Bone marrow (tissue), 2 donors: Measurements from ENCODE around the gene CNTN4.

ENCODE experiments used
- DNase-seq, 2 donors: peaks; one replicate each; lab custom pipeline; 2025; lab: John Stamatoyannopoulos, UW

CNTN4 gene

GRCh38 chr3:2686816-2687502 is 588.3 kb downstream of the CNTN4 start:
- no peak for DNase-seq

GRCh38 chr3:2697589-2697988 is 598.9 kb downstream of the CNTN4 start:
- DNase-seq = no peak

- DNase-seq = no peak
These were observed 602.8 kb downstream of the CNTN4 start for GRCh38 chr3:2701471-2701870.

GRCh38 chr3:2706144-2706835 is 607.6 kb downstream of the CNTN4 start:
- DNase-seq = no peak

- DNase-seq = no peak
These were observed 608.2 kb downstream of the CNTN4 start for GRCh38 chr3:2706836-2707210.

GRCh38 chr3:2711081-2711480 is 612.4 kb downstream of the CNTN4 start:
- DNase-seq = no peak

GRCh38 chr3:2713923-2714322 is 615.3 kb downstream of the CNTN4 start:
- DNase-seq = no peak

GRCh38 chr3:2714834-2715233 is 616.2 kb downstream of the CNTN4 start:
- DNase-seq = no peak

- DNase-seq = no peak
These were observed 628.4 kb downstream of the CNTN4 start for GRCh38 chr3:2727101-2727500.

- no peak for DNase-seq
These were observed 629.1 kb downstream of the CNTN4 start for GRCh38 chr3:2727610-2728318.

- no peak for DNase-seq
These were observed 633.2 kb downstream of the CNTN4 start for GRCh38 chr3:2731843-2732242.

GRCh38 chr3:2735392-2735894 is 636.8 kb downstream of the CNTN4 start:
- no peak for DNase-seq

- no peak for DNase-seq
These were observed 642.9 kb downstream of the CNTN4 start for GRCh38 chr3:2741516-2741915.

- DNase-seq = no peak
These were observed 666.4 kb downstream of the CNTN4 start for GRCh38 chr3:2765002-2765579.

- no peak for DNase-seq
These were observed 671.8 kb downstream of the CNTN4 start for GRCh38 chr3:2770451-2770850.

- no peak for DNase-seq
These were observed 672.5 kb downstream of the CNTN4 start for GRCh38 chr3:2771193-2771592.

GRCh38 chr3:2771741-2772140 is 673.1 kb downstream of the CNTN4 start:
- DNase-seq = no peak

- DNase-seq = no peak
These were observed 674.1 kb downstream of the CNTN4 start for GRCh38 chr3:2772803-2773202.

- DNase-seq = no peak
These were observed 676.0 kb downstream of the CNTN4 start for GRCh38 chr3:2774481-2775249.

GRCh38 chr3:2783261-2783660 is 684.6 kb downstream of the CNTN4 start:
- DNase-seq = no peak

GRCh38 chr3:2784627-2785026 is 686.0 kb downstream of the CNTN4 start:
- DNase-seq = no peak

GRCh38 chr3:2790266-2790815 is 691.7 kb downstream of the CNTN4 start:
- DNase-seq = no peak
